HCT116 (cell line): Measurements from ENCODE around the gene NOP14. TPM values are rescaled to one million over a fixed set of nuclear protein-coding genes. Genes with fewer than 3 reads are reported as not detected.

ENCODE experiments used
- ATAC-seq: fragments of 200-7000 bp; cut with Tn5 transposase; 2 replicates; pipeline ENCODE4 v1.9.1; 2020; ENCODE audit warnings: mild to moderate bottlenecking, moderate library complexity
- BruUV-seq: library from RNA; stranded (reverse); fragments of 400-500 nt; replicated peaks from 2 replicates; lab custom pipeline; 2021; lab: Mats Ljungman, UMichigan
- CTCF ChIA-PET: fragments of 300-600 bp; sonication (Branson Sonifier 250); formaldehyde crosslinking; loops from one replicate; lab custom pipeline; 2021; ENCODE audit warnings: antibody characterized with exemption; lab: Charles Lee
- POLR2A ChIA-PET: fragments of 300-600, 350-600 bp; sonication (Branson Sonifier 250); formaldehyde crosslinking; loops from one replicate; lab custom pipeline; 2021; ENCODE audit warnings: antibody characterized with exemption; lab: Charles Lee
- RAD21 ChIA-PET, 2 experiments: fragments of 300-600 bp; sonication (Branson Sonifier 250); formaldehyde crosslinking; loops; one replicate each; lab custom pipeline; 2023; ENCODE audit warnings: low total read pairs in 2 of 2; ENCODE audit not compliant: uncharacterized antibody in 2 of 2, unreplicated experiment in 2 of 2, low non-redundant PET in 1 of 2; lab: Charles Lee
- DNase-seq: peaks from one replicate; pipeline ENCODE4 v3.0.0-alpha.2; 2010; ENCODE audit warnings: low read depth, low spot score
- H2AFZ ChIP-seq: fragments of 200-600 bp; shearing (Covaris generic), sonication (generic); 2 replicates; pipeline ENCODE4 v1.6.1; 2017; ENCODE audit warnings: low read depth, mixed run types, mixed read lengths, antibody characterized with exemption, low read length; ENCODE audit not compliant: poor library complexity, severe bottlenecking
- H3K27ac ChIP-seq: 2 replicates; pipeline ENCODE4 v1.5.1; 2012; ENCODE audit warnings: low read depth, low read length
- H3K27me3 ChIP-seq: fragments of 200-600 bp; sonication (generic); 2 replicates; pipeline ENCODE4 v1.6.1; 2016; ENCODE audit warnings: mixed run types, low read length, mixed read lengths; ENCODE audit not compliant: insufficient read depth
- H3K36me3 ChIP-seq, 2 experiments: fragments of 200-500 bp in 1 of 2; fragments of 200-600 bp in 1 of 2; sonication (Bioruptor generic) in 1 of 2; sonication (generic) in 1 of 2; 2 replicates each; pipeline versions ENCODE4 v1.5.1 to v1.6.1; 2014 to 2016; ENCODE audit warnings: low read length in 2 of 2, inconsistent platforms in 1 of 2, mixed read lengths in 1 of 2, mixed run types in 1 of 2; ENCODE audit not compliant: insufficient read depth in 2 of 2, control insufficient read depth in 1 of 2
- H3K4me1 ChIP-seq, 2 experiments: fragments of 200-600 bp in 1 of 2; sonication (generic) in 1 of 2; 2 replicates each; pipeline versions ENCODE4 v1.5.1 to v1.6.1; 2012 to 2017; ENCODE audit warnings: low read length in 2 of 2, inconsistent platforms in 1 of 2, mild to moderate bottlenecking in 1 of 2, mixed read lengths in 1 of 2, mixed run types in 1 of 2, moderate library complexity in 1 of 2; ENCODE audit not compliant: insufficient read depth in 2 of 2, control insufficient read depth in 1 of 2
- H3K4me2 ChIP-seq: fragments of 200-600 bp; sonication (generic); 2 replicates; pipeline ENCODE4 v1.6.1; 2017; ENCODE audit warnings: mixed run types, low read length, mixed read lengths
- H3K4me3 ChIP-seq, 2 experiments: fragments of 200-600 bp in 1 of 2; sonication (generic) in 1 of 2; replicated peaks in 1 of 2; 2 replicates each; pipeline ENCODE4 v1.5.1; 2011 to 2016; ENCODE audit warnings: low read length in 2 of 2, control low read depth in 1 of 2, low read depth in 1 of 2, mild to moderate bottlenecking in 1 of 2, mixed read lengths in 1 of 2, mixed run types in 1 of 2
- H3K79me2 ChIP-seq: fragments of 200-600 bp; sonication (generic); 2 replicates; pipeline ENCODE4 v1.6.1; 2017; ENCODE audit warnings: mild to moderate bottlenecking, mixed run types, low read length, moderate library complexity, mixed read lengths; ENCODE audit not compliant: insufficient read depth
- H3K9ac ChIP-seq: fragments of 200-600 bp; sonication (generic); 2 replicates; pipeline ENCODE4 v1.6.1; 2016; ENCODE audit warnings: low read length, mixed read lengths
- H3K9me2 ChIP-seq: fragments of 200-600 bp; sonication (generic), shearing (Covaris generic); 2 replicates; pipeline ENCODE4 v1.6.1; 2017; ENCODE audit warnings: mixed run types, mild to moderate bottlenecking, moderate library complexity; ENCODE audit not compliant: insufficient read depth
- H3K9me3 ChIP-seq, 2 experiments: fragments of 200-500 bp in 1 of 2; fragments of 200-600 bp in 1 of 2; sonication (Bioruptor generic) in 1 of 2; sonication (generic) in 1 of 2; 2 replicates each; pipeline ENCODE4 v1.6.1; 2014 to 2017; ENCODE audit warnings: low read length in 2 of 2, mixed read lengths in 2 of 2, inconsistent platforms in 1 of 2, low read depth in 1 of 2, mild to moderate bottlenecking in 1 of 2, mixed run types in 1 of 2, moderate library complexity in 1 of 2; ENCODE audit not compliant: control insufficient read depth in 1 of 2, insufficient read depth in 1 of 2
- H4K20me1 ChIP-seq: fragments of 200-600 bp; sonication (generic), shearing (Covaris generic); 2 replicates; pipeline ENCODE4 v1.6.1; 2017; ENCODE audit warnings: mixed run types, mild to moderate bottlenecking, moderate library complexity; ENCODE audit not compliant: insufficient read depth
- CTCF ChIP-seq, 3 experiments: fragments of 200-600 bp in 1 of 3; sonication (generic) in 1 of 3; IDR thresholded peaks in 2 of 3; conservative IDR thresholded peaks in 1 of 3; 2 replicates each; pipeline ENCODE4 v1.5.1; 2012 to 2017; ENCODE audit warnings: low read depth in 2 of 3, low read length in 2 of 3, antibody characterized with exemption in 1 of 3, borderline replicate concordance in 1 of 3, control low read depth in 1 of 3, mild to moderate bottlenecking in 1 of 3, mixed read lengths in 1 of 3, mixed run types in 1 of 3, moderate library complexity in 1 of 3; ENCODE audit not compliant: insufficient read depth in 1 of 3
- EGR1 ChIP-seq: IDR thresholded peaks from 2 replicates; pipeline ENCODE4 v1.6.1; 2012; ENCODE audit warnings: low read depth
- POLR2A ChIP-seq: IDR thresholded peaks from 2 replicates; pipeline ENCODE4 v1.7.0; 2011; ENCODE audit warnings: borderline replicate concordance; ENCODE audit not compliant: insufficient read depth, insufficient read length; ENCODE audit errors: extremely low read depth
- RAD21 ChIP-seq: IDR thresholded peaks from 2 replicates; pipeline ENCODE4 v1.6.1; 2012; ENCODE audit warnings: low read depth, mild to moderate bottlenecking
- SIN3A ChIP-seq: IDR thresholded peaks from 2 replicates; pipeline ENCODE4 v1.6.1; 2012; ENCODE audit warnings: low read depth
- intact Hi-C: fragments of 100-400 bp; cut with micrococcal nuclease; formaldehyde crosslinking; loops from 2 replicates; pipeline ENCODE4 v1.10.0; 2022
- total RNA-seq: library from RNA; stranded (reverse); gene quantifications from one replicate; pipeline ENCODE4 v1.2.1, GENCODE V29; 2021; ENCODE audit not compliant: unreplicated experiment
- TF ChIP-seq, protein P1 (sequence below): IDR thresholded peaks from 2 replicates; pipeline ENCODE4 v1.6.1; 2011; ENCODE audit warnings: mild to moderate bottlenecking, low read length, moderate library complexity; ENCODE audit not compliant: insufficient replicate concordance; ENCODE audit errors: extremely low read depth
- TF ChIP-seq, protein P2 (sequence below): IDR thresholded peaks from 2 replicates; pipeline ENCODE4 v1.6.1; 2012

NOP14 gene
- total RNA-seq, 1 experiment from 2014 or later, result 67.3 TPM

- Histone ChIP-seq H3K9ac (no peak overlapping the region), H3K4me2 (peak overlapping the region; percentile 14; the same call in 1 of the 2 replicates), H3K27me3 (no peaks in the 10 kb centered on the region), H3K27ac (no peak overlapping the region), H3K9me3 (no peaks in the 10 kb centered on the region), H3K9me2 (no peaks in the 10 kb centered on the region), H3K4me3 (no peak overlapping the region), H3K79me2 (no peaks in the 10 kb centered on the region), H2AFZ (no peak overlapping the region), H4K20me1 (no peaks in the 10 kb centered on the region), H3K36me3 (no peaks in the 10 kb centered on the region), H3K4me1 (peaks cover 0 to 11% of the 10 kb centered on the region in 2 experiments; a peak in 2 of 4 replicates)
- RAD21 ChIA-PET, result no interaction called here
- no TSS peak for BruUV-seq
- intact Hi-C loops, result no loop called here
- POLR2A ChIA-PET, result no interaction called here
- TF ChIP-seq, protein P1, sequence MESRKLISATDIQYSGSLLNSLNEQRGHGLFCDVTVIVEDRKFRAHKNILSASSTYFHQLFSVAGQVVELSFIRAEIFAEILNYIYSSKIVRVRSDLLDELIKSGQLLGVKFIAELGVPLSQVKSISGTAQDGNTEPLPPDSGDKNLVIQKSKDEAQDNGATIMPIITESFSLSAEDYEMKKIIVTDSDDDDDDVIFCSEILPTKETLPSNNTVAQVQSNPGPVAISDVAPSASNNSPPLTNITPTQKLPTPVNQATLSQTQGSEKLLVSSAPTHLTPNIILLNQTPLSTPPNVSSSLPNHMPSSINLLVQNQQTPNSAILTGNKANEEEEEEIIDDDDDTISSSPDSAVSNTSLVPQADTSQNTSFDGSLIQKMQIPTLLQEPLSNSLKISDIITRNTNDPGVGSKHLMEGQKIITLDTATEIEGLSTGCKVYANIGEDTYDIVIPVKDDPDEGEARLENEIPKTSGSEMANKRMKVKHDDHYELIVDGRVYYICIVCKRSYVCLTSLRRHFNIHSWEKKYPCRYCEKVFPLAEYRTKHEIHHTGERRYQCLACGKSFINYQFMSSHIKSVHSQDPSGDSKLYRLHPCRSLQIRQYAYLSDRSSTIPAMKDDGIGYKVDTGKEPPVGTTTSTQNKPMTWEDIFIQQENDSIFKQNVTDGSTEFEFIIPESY, result no peak
- TF ChIP-seq SIN3A (no peak), RAD21 (no peak), EGR1 (no peak), POLR2A (no peak)
- no peak for DNase-seq
- ATAC-seq, result no peak
- CTCF ChIA-PET, result interaction anchor here (1.5 kb wide), 1 partner anchor 33 kb away, joined by 4 read pairs; no protein-coding TSS in a partner anchor
These were observed 47.4 kb upstream of the NOP14 start for GRCh38 chr4:3010577-3010976.

DNA sequence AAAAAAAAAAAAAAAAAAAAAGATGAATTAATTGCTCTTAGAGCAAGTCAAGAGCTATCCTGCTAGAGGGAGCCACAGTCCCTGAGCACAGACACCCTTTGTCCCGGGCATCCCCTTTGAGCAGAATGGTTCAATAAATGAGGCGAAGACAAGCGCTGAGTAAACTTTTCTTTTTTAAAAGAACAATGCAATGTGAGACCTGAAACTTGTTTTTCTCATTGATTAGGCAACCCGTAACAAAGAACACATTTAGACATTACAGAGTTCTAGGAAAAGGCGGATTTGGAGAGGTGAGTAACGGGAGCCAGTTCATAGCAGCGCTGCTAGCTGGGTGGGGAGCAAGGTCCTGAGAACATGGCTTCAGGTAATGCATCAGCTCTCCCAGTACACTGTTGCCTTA, 46.2 kb upstream of the NOP14 start:
- Histone ChIP-seq H3K36me3 (no peaks in the 10 kb centered on the region), H3K4me2 (no peak overlapping the region), H3K27ac (no peak overlapping the region), H3K9me2 (no peaks in the 10 kb centered on the region), H3K9me3 (no peaks in the 10 kb centered on the region), H2AFZ (peak overlapping the region; percentile 6), H3K4me3 (no peak overlapping the region), H3K79me2 (no peaks in the 10 kb centered on the region), H4K20me1 (no peaks in the 10 kb centered on the region), H3K9ac (no peak overlapping the region), H3K4me1 (peaks cover 0 to 11% of the 10 kb centered on the region in 2 experiments; a peak in 2 of 4 replicates), H3K27me3 (no peaks in the 10 kb centered on the region)
- POLR2A ChIA-PET, result no interaction called here
- no TSS peak for BruUV-seq
- TF ChIP-seq RAD21 (peak; percentile 36; the same call in 1 of the 2 replicates), CTCF (IDR thresholded peaks at IDR 0.05 in 2 of 3, conservative IDR thresholded peaks at IDR 0.05 in 1 of 3; ENCODE audit: borderline replicate concordance in 1 of 3, insufficient read depth in 1 of 3, low read depth in 2 of 3, low read length in 2 of 3) (peak; percentile 27 to 34 (median 32); a peak in 4 of 6 replicates)
- TF ChIP-seq, protein P2, sequence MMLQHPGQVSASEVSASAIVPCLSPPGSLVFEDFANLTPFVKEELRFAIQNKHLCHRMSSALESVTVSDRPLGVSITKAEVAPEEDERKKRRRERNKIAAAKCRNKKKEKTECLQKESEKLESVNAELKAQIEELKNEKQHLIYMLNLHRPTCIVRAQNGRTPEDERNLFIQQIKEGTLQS, result no peak
- CTCF ChIA-PET, result interaction anchor here (0.5 to 1.7 kb wide), 3 partner anchors 12 to 247 kb away, joined by 3 to 4 read pairs (median 3); no protein-coding TSS in a partner anchor
- peak; percentile 15 for DNase-seq
- RAD21 ChIA-PET, result no interaction called here
- peak; percentile 89 for ATAC-seq
- intact Hi-C loops, result no loop called here
